GM23338 (cell line): Measurements from ENCODE around the gene AREL1. TPM values are rescaled to one million over a fixed set of nuclear protein-coding genes. Genes with fewer than 3 reads are reported as not detected.

Experiments
- ATAC-seq: fragments of 200-7000 bp; cut with Tn5 transposase; 3 replicates; pipeline ENCODE4 v1.9.1; 2020
- DNase-seq: peaks from one replicate; pipeline ENCODE4 v3.0.0-alpha.2; 2015; ENCODE audit warnings: low spot score
- H2AFZ ChIP-seq: fragments of 200-600 bp; sonication (generic); 2 replicates; pipeline ENCODE4 v1.8.0; 2016; ENCODE audit warnings: antibody characterized with exemption, mild to moderate bottlenecking, moderate library complexity
- H3F3A ChIP-seq: fragments of 200-600 bp; sonication (generic); replicated peaks from 2 replicates; pipeline ENCODE4 v1.8.0; 2017; ENCODE audit warnings: antibody characterized with exemption, mixed run types, low read depth
- H3K27ac ChIP-seq: fragments of 200-600 bp; sonication (generic); 2 replicates; pipeline ENCODE4 v1.6.1; 2016; ENCODE audit warnings: low read depth
- H3K27me3 ChIP-seq: fragments of 200-600 bp; sonication (generic); 2 replicates; pipeline ENCODE4 v1.8.0; 2016; ENCODE audit warnings: mild to moderate bottlenecking, mixed run types, moderate library complexity; ENCODE audit not compliant: insufficient read depth
- H3K36me3 ChIP-seq: fragments of 200-600 bp; sonication (generic); 2 replicates; pipeline ENCODE4 v1.8.0; 2016; ENCODE audit warnings: mild to moderate bottlenecking; ENCODE audit not compliant: insufficient read depth
- H3K4me1 ChIP-seq: fragments of 200-600 bp; sonication (generic); 2 replicates; pipeline ENCODE4 v1.8.0; 2016; ENCODE audit warnings: mild to moderate bottlenecking, moderate library complexity; ENCODE audit not compliant: insufficient read depth
- H3K4me2 ChIP-seq: fragments of 200-600 bp; sonication (generic); 2 replicates; pipeline ENCODE4 v1.7.1; 2017; ENCODE audit warnings: mixed run types
- H3K4me3 ChIP-seq: fragments of 200-600 bp; sonication (generic); 2 replicates; pipeline ENCODE4 v1.6.1; 2016; ENCODE audit warnings: mixed run types
- H3K79me2 ChIP-seq: fragments of 200-600 bp; sonication (generic); replicated peaks from 2 replicates; pipeline ENCODE4 v1.8.0; 2017; ENCODE audit warnings: mild to moderate bottlenecking; ENCODE audit not compliant: insufficient read depth
- H3K9me2 ChIP-seq: fragments of 200-600 bp; sonication (generic); 2 replicates; pipeline ENCODE4 v1.8.0; 2017; ENCODE audit not compliant: insufficient read depth
- H4K20me1 ChIP-seq: fragments of 200-600 bp; sonication (generic); replicated peaks from 2 replicates; pipeline ENCODE4 v1.8.0; 2017; ENCODE audit warnings: mild to moderate bottlenecking; ENCODE audit not compliant: insufficient read depth
- H3K27ac Mint-ChIP-seq: 2 replicates; pipeline ENCODE4 v1.8.0; 2020; ENCODE audit warnings: inconsistent platforms, mild to moderate bottlenecking, moderate library complexity, mixed read lengths
- H3K27me3 Mint-ChIP-seq: 3 replicates; pipeline ENCODE4 v1.8.0; 2022; ENCODE audit warnings: low read depth, mild to moderate bottlenecking, moderate library complexity, mixed read lengths, inconsistent platforms; ENCODE audit not compliant: insufficient read depth, poor library complexity
- H3K36me3 Mint-ChIP-seq: 3 replicates; pipeline ENCODE4 v1.8.0; 2021; ENCODE audit warnings: low read depth, mild to moderate bottlenecking, inconsistent platforms, moderate library complexity, mixed read lengths
- H3K4me1 Mint-ChIP-seq: 3 replicates; pipeline ENCODE4 v1.8.0; 2020; ENCODE audit warnings: mild to moderate bottlenecking, inconsistent platforms, mixed read lengths
- H3K4me3 Mint-ChIP-seq: 3 replicates; pipeline ENCODE4 v1.8.0; 2021; ENCODE audit warnings: moderate library complexity, mild to moderate bottlenecking, inconsistent platforms, mixed read lengths
- H3K9me3 Mint-ChIP-seq: 3 replicates; pipeline ENCODE4 v1.8.0; 2020; ENCODE audit warnings: moderate library complexity, mild to moderate bottlenecking, inconsistent platforms, mixed read lengths
- CREB1 ChIP-seq: fragments of 250-450 bp; sonication (Bioruptor Pico); IDR thresholded peaks from 2 replicates; pipeline ENCODE4 v1.5.0; 2020; ENCODE audit warnings: low read depth, mild to moderate bottlenecking, moderate library complexity
- EZH2 ChIP-seq: fragments of 200-600 bp; sonication (generic); IDR thresholded peaks from one replicate; pipeline ENCODE4 v1.8.0; 2017; ENCODE audit warnings: antibody characterized with exemption, mild to moderate bottlenecking, low read depth; ENCODE audit not compliant: unreplicated experiment
- POLR2AphosphoS5 ChIP-seq: IDR thresholded peaks from 2 replicates; pipeline ENCODE4 v1.6.1; 2016; ENCODE audit warnings: antibody characterized with exemption, low read depth
- STAT1 ChIP-seq: IDR thresholded peaks from one replicate; pipeline ENCODE4 v1.6.1; 2016; ENCODE audit warnings: antibody characterized with exemption; ENCODE audit not compliant: unreplicated experiment
- polyA plus RNA-seq: library from polyadenylated mRNA; unstranded; fragments of >200 nt; fragmentation: Nextera tagmentation; extraction: Ambion mirVana; gene quantifications from 2 replicates; pipeline ENCODE4 v1.2.1, GENCODE V29; 2016
- total RNA-seq: library from RNA; depleted of rRNA; stranded (reverse); fragments of >200 nt; shearing (Covaris generic); gene quantifications from 2 replicates; pipeline ENCODE4 v1.2.3, GENCODE V29; 2014
- TF ChIP-seq, protein P1 (sequence below), 2 experiments: fragments of 200-600 bp in 1 of 2; sonication (generic) in 1 of 2; conservative IDR thresholded peaks; 2 replicates each; pipeline versions ENCODE4 v1.5.1 to v1.6.1; 2016 to 2017; ENCODE audit warnings: antibody characterized with exemption in 2 of 2, low read depth in 2 of 2, mild to moderate bottlenecking in 2 of 2, moderate library complexity in 1 of 2
- TF ChIP-seq, protein P2 (sequence below): fragments of 250-450 bp; sonication (Bioruptor Pico); IDR thresholded peaks from 2 replicates; pipeline ENCODE4 v1.5.0; 2020; ENCODE audit warnings: mild to moderate bottlenecking, moderate library complexity

AREL1 gene
- total and polyA plus RNA-seq, 2 experiments from 2014 or later, result 7.5 to 23.6 TPM

DNA sequence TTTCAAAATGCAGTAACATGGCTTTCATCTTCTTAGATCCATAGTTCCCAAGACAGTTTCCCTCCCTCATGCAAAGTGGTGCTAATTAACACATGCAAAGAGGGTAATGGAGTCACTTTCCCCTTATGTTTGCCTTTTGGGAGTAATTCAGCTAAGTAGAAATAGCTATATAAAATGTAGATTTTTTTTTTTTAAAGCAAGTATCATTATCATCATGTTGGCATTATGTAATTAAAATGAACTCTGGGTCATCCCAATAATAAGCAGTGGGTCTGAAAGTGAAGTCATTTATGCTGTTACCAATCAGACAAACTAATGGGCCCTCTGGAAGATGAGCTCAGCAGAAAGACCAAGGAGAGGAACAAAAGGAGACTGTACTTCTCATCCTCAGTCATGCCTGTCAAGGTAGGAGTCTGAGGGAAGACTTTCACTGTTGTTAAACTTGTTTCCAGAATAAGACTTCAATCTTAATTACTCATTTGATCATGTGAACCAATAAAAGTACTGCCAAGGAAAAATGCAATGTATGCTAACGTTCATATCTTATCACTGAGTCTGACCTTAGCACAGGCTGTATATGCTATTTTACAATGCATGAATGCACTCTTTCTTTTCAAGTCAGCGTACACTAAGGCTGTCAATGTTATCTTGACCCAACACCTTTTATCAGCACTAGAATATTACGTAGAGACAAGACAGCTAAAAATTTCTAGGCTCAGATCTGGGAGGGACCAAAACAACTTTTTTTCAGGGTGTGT, 26.8 kb downstream of the AREL1 start (continued):
- TF ChIP-seq, protein P1, sequence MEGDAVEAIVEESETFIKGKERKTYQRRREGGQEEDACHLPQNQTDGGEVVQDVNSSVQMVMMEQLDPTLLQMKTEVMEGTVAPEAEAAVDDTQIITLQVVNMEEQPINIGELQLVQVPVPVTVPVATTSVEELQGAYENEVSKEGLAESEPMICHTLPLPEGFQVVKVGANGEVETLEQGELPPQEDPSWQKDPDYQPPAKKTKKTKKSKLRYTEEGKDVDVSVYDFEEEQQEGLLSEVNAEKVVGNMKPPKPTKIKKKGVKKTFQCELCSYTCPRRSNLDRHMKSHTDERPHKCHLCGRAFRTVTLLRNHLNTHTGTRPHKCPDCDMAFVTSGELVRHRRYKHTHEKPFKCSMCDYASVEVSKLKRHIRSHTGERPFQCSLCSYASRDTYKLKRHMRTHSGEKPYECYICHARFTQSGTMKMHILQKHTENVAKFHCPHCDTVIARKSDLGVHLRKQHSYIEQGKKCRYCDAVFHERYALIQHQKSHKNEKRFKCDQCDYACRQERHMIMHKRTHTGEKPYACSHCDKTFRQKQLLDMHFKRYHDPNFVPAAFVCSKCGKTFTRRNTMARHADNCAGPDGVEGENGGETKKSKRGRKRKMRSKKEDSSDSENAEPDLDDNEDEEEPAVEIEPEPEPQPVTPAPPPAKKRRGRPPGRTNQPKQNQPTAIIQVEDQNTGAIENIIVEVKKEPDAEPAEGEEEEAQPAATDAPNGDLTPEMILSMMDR (conservative IDR thresholded peaks at IDR 0.05; ENCODE audit: low read depth in 2 of 2), result no peak
- TF ChIP-seq CREB1 (CRISPR knock-in tag) (no peak), POLR2AphosphoS5 (no peak), STAT1 (no peak)
- TF ChIP-seq, protein P2, sequence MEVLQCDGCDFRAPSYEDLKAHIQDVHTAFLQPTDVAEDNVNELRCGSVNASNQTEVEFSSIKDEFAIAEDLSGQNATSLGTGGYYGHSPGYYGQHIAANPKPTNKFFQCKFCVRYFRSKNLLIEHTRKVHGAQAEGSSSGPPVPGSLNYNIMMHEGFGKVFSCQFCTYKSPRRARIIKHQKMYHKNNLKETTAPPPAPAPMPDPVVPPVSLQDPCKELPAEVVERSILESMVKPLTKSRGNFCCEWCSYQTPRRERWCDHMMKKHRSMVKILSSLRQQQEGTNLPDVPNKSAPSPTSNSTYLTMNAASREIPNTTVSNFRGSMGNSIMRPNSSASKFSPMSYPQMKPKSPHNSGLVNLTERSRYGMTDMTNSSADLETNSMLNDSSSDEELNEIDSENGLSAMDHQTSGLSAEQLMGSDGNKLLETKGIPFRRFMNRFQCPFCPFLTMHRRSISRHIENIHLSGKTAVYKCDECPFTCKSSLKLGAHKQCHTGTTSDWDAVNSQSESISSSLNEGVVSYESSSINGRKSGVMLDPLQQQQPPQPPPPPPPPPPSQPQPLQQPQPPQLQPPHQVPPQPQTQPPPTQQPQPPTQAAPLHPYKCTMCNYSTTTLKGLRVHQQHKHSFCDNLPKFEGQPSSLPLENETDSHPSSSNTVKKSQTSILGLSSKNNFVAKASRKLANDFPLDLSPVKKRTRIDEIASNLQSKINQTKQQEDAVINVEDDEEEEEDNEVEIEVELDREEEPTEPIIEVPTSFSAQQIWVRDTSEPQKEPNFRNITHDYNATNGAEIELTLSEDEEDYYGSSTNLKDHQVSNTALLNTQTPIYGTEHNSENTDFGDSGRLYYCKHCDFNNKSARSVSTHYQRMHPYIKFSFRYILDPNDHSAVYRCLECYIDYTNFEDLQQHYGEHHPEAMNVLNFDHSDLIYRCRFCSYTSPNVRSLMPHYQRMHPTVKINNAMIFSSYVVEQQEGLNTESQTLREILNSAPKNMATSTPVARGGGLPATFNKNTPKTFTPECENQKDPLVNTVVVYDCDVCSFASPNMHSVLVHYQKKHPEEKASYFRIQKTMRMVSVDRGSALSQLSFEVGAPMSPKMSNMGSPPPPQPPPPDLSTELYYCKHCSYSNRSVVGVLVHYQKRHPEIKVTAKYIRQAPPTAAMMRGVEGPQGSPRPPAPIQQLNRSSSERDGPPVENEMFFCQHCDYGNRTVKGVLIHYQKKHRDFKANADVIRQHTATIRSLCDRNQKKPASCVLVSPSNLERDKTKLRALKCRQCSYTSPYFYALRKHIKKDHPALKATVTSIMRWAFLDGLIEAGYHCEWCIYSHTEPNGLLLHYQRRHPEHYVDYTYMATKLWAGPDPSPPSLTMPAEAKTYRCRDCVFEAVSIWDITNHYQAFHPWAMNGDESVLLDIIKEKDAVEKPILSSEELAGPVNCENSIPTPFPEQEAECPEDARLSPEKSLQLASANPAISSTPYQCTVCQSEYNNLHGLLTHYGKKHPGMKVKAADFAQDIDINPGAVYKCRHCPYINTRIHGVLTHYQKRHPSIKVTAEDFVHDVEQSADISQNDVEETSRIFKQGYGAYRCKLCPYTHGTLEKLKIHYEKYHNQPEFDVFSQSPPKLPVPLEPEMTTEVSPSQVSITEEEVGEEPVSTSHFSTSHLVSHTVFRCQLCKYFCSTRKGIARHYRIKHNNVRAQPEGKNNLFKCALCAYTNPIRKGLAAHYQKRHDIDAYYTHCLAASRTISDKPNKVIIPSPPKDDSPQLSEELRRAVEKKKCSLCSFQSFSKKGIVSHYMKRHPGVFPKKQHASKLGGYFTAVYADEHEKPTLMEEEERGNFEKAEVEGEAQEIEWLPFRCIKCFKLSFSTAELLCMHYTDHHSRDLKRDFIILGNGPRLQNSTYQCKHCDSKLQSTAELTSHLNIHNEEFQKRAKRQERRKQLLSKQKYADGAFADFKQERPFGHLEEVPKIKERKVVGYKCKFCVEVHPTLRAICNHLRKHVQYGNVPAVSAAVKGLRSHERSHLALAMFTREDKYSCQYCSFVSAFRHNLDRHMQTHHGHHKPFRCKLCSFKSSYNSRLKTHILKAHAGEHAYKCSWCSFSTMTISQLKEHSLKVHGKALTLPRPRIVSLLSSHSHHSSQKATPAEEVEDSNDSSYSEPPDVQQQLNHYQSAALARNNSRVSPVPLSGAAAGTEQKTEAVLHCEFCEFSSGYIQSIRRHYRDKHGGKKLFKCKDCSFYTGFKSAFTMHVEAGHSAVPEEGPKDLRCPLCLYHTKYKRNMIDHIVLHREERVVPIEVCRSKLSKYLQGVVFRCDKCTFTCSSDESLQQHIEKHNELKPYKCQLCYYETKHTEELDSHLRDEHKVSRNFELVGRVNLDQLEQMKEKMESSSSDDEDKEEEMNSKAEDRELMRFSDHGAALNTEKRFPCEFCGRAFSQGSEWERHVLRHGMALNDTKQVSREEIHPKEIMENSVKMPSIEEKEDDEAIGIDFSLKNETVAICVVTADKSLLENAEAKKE (CRISPR knock-in tag), result no peak

- no peak overlapping the region for H3K4me3 Mint-ChIP-seq
- Histone ChIP-seq H3K79me2 (no peaks in the 10 kb centered on the region; the same call in 1 of the 2 replicates), H4K20me1 (peaks cover 11% of the 10 kb centered on the region; the same call in 1 of the 2 replicates), H3K4me2 (no peak overlapping the region), H3K4me3 (no peak overlapping the region), H3K27me3 (no peaks in the 10 kb centered on the region), H3K4me1 (peaks cover 10% of the 10 kb centered on the region), H2AFZ (no peak overlapping the region), H3K27ac (no peak overlapping the region), H3K36me3 (peaks cover 16% of the 10 kb centered on the region), H3F3A (no peaks in the 10 kb centered on the region), H3K9me2 (no peaks in the 10 kb centered on the region)
- ATAC-seq (no peak), DNase-seq (no peak)
- no peaks in the 10 kb centered on the region for H3K9me3 Mint-ChIP-seq
- H3K27me3 Mint-ChIP-seq, result no peaks in the 10 kb centered on the region
- peaks cover 39% of the 10 kb centered on the region for H3K36me3 Mint-ChIP-seq
- H3K4me1 Mint-ChIP-seq, result peaks cover 14% of the 10 kb centered on the region
- no peak overlapping the region for H3K27ac Mint-ChIP-seq
- TF ChIP-seq STAT1 (no peak), EZH2 (no peak)
- TF ChIP-seq, protein P1 (conservative IDR thresholded peaks at IDR 0.05; ENCODE audit: low read depth in 2 of 2), result no peak
Measured at GRCh38 chr14:74685056-74685455, 27.8 kb downstream of the AREL1 start.
